NT2/D1 (cell line): ENCODE measurements around the gene IGHMBP2.

Experiments used
- SUZ12 ChIP-seq: IDR thresholded peaks from 2 replicates; pipeline ENCODE4 v1.6.1; 2011; ENCODE audit not compliant: insufficient read length, insufficient read depth; ENCODE audit errors: extremely low read depth
- YY1 ChIP-seq: IDR thresholded peaks from 2 replicates; pipeline ENCODE4 v1.6.1; 2011; ENCODE audit not compliant: insufficient read length, insufficient read depth
- ZNF274 ChIP-seq: IDR thresholded peaks from 2 replicates; pipeline ENCODE4 v1.6.1; 2011; ENCODE audit warnings: mild to moderate bottlenecking, low read depth, low read length

GRCh38 chr11:68976563-68976962 lies 72.9 kb downstream of the IGHMBP2 start:
- TF ChIP-seq SUZ12: no peak
- TF ChIP-seq ZNF274: no peak
- TF ChIP-seq YY1: no peak
